AG04450 (cell line): ENCODE data around the gene UAP1. TPM values are rescaled to one million over a fixed set of nuclear protein-coding genes. Genes with fewer than 3 reads are reported as not detected.

Experiments
- CTCF ChIA-PET: fragments of 300-600, 350-600 bp; formaldehyde crosslinking; extraction: SDS; loops from one replicate; lab custom pipeline; 2022; ENCODE audit warnings: antibody characterized with exemption, inconsistent platforms; lab: Charles Lee
- POLR2A ChIA-PET: fragments of 350-600 bp; formaldehyde crosslinking; extraction: SDS; loops from one replicate; lab custom pipeline; 2021; ENCODE audit warnings: antibody characterized with exemption, inconsistent platforms; lab: Yijun Ruan, JAX
- DNase-seq: peaks from one replicate; pipeline ENCODE4 v3.0.0-alpha.2; 2011; ENCODE audit warnings: low read depth, low spot score
- H3K27ac ChIP-seq: one replicate; pipeline ENCODE4 v1.5.1; 2012; ENCODE audit warnings: low read depth, low read length, control low read depth
- H3K27me3 ChIP-seq: one replicate; pipeline ENCODE4 v1.6.0; 2012; ENCODE audit warnings: low read length; ENCODE audit not compliant: control insufficient read depth, insufficient read depth
- H3K4me3 ChIP-seq: 2 replicates; pipeline ENCODE4 v1.5.1; 2011; ENCODE audit warnings: mild to moderate bottlenecking, low read depth, low read length, control low read depth
- H3K9me3 ChIP-seq: 2 replicates; pipeline ENCODE4 v1.5.1; 2012; ENCODE audit warnings: low read length; ENCODE audit not compliant: control insufficient read depth, insufficient read depth
- polyA minus RNA-seq: library from RNA; depleted of rRNA, polyadenylated mRNA; stranded (reverse); fragments of >200 nt; gene quantifications from 2 replicates; pipeline ENCODE4 v1.2.3, GENCODE V29; 2011; rRNA and poly(A)+ RNA removed
- polyA plus RNA-seq: library from polyadenylated mRNA; depleted of rRNA; stranded (reverse); fragments of >200 nt; gene quantifications from 2 replicates; pipeline ENCODE4 v1.2.3, GENCODE V29; 2011; rRNA removed
- TF ChIP-seq, protein P1 (sequence below): IDR thresholded peaks from 2 replicates; pipeline ENCODE4 v1.5.1; 2011; ENCODE audit warnings: low read depth, low read length, control low read depth, inconsistent platforms

Gene UAP1
- polyA plus RNA-seq (68.5 and 85.7 TPM in 2 replicates), polyA minus RNA-seq (43.8 and 61.7 TPM in 2 replicates)

- H3K27me3 ChIP-seq: no peaks in the 10 kb centered on the region
- DNase-seq: no peak
- ChIA-PET CTCF (interaction anchor here (0.5 kb wide), 1 partner anchor 10 kb away, joined by 3 read pairs; no protein-coding TSS in a partner anchor), POLR2A (interaction anchor here (0.6 to 2.0 kb wide), 14 partner anchors 10 to 290 kb away, joined by 3 to 11 read pairs (median 4); partner anchors contain the start of gene DDR2)
- TF ChIP-seq, protein P1, sequence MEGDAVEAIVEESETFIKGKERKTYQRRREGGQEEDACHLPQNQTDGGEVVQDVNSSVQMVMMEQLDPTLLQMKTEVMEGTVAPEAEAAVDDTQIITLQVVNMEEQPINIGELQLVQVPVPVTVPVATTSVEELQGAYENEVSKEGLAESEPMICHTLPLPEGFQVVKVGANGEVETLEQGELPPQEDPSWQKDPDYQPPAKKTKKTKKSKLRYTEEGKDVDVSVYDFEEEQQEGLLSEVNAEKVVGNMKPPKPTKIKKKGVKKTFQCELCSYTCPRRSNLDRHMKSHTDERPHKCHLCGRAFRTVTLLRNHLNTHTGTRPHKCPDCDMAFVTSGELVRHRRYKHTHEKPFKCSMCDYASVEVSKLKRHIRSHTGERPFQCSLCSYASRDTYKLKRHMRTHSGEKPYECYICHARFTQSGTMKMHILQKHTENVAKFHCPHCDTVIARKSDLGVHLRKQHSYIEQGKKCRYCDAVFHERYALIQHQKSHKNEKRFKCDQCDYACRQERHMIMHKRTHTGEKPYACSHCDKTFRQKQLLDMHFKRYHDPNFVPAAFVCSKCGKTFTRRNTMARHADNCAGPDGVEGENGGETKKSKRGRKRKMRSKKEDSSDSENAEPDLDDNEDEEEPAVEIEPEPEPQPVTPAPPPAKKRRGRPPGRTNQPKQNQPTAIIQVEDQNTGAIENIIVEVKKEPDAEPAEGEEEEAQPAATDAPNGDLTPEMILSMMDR: no peak
- no peaks in the 10 kb centered on the region for H3K9me3 ChIP-seq
- H3K27ac ChIP-seq: peak within 1 kb of the TSS; percentile 95
- peak within 1 kb of the TSS; percentile 83 for H3K4me3 ChIP-seq
Observed at GRCh38 chr1:162561616-162562469, at the start of gene UAP1. Gene UAP1, plus strand, starts transcription at chr1:162561722. Its CDS starts 4,347 bp downstream, at chr1:162566069.

GRCh38 chr1:162527314-162527713 lies 34.2 kb upstream of the UAP1 start:
- TF ChIP-seq, protein P1: no peak
- Histone ChIP-seq H3K9me3 (no peaks in the 10 kb centered on the region), H3K4me3 (no peak overlapping the region), H3K27me3 (no peaks in the 10 kb centered on the region), H3K27ac (no peak overlapping the region)
- ChIA-PET CTCF (interaction anchor here (0.6 to 4.2 kb wide), 4 partner anchors 10 to 648 kb away, joined by 3 to 20 read pairs (median 8); no protein-coding TSS in a partner anchor), POLR2A (no interaction called here)
- DNase-seq: no peak

- Histone ChIP-seq H3K4me3 (no peak overlapping the region), H3K27me3 (no peaks in the 10 kb centered on the region), H3K9me3 (no peaks in the 10 kb centered on the region), H3K27ac (no peak overlapping the region)
- ChIA-PET POLR2A (interaction anchor here (0.6 to 0.8 kb wide), 2 partner anchors 11 to 270 kb away, joined by 3 to 4 read pairs; no protein-coding TSS in a partner anchor), CTCF (interaction anchor here (1.0 to 4.2 kb wide), 2 partner anchors 83 to 270 kb away, joined by 4 to 20 read pairs; no protein-coding TSS in a partner anchor)
- no peak for DNase-seq
- TF ChIP-seq, protein P1: no peak
Observed at GRCh38 chr1:162530307-162530987, 31.1 kb upstream of the UAP1 start.

- ChIA-PET CTCF (interaction anchor here (1.0 to 4.2 kb wide), 2 partner anchors 82 to 269 kb away, joined by 4 to 20 read pairs; no protein-coding TSS in a partner anchor), POLR2A (interaction anchor here (0.6 kb wide), 1 partner anchor 11 kb away, joined by 4 read pairs; no protein-coding TSS in a partner anchor)
- TF ChIP-seq, protein P1: no peak
- DNase-seq: no peak
- Histone ChIP-seq H3K27me3 (no peaks in the 10 kb centered on the region), H3K27ac (no peak overlapping the region), H3K9me3 (no peaks in the 10 kb centered on the region), H3K4me3 (no peak overlapping the region)
Observed at GRCh38 chr1:162530988-162531319, 30.6 kb upstream of the UAP1 start.
